ENCODE data around the gene ALX4.

The ALX4 gene

DNA sequence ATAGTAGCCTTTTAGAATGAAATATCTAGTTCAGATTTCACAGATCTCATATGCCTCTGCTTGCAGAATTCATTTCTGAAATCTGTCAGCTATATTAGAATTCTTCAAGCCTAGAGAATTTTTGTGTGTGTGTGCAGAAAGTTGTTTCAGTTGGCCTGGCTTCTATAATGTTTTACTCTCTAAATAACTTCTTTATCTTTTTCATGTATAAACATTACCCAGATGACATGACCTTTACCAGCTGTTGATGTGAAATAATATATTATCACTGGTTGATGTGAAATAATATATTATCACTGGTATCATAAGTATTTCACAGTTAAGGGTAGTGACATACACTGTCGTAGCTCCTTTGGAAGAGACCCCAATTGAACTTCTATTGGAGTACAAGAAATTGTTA lies 72.8 kb downstream of the ALX4 start:
- no peak for DNase-seq

DNA sequence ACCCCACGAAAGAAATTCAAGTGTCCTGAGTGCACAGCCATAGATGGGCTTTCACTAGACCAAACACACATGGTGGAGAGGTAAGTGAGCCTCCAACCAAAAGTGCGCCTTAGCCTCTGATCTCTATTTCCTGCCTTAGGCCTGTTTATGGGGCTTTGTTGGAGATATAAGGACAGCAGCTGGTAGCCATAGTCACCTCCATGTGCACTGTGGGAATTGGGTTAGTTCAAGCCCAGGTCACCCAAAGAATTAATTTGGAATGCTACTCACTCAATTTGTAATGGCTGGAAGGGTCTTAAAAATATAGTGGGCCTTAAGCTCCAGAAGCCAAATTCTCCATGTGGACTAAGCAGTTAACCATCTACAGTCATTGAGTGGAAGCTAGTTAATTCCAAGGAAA lies 73.6 kb downstream of the ALX4 start:
- DNase-seq = no peak

GRCh38 chr11:44235765-44236201 lies 74.2 kb downstream of the ALX4 start:
- DNase-seq = no peak

GRCh38 chr11:44229624-44230023 lies 80.3 kb downstream of the ALX4 start:
- no peak for DNase-seq

- no peak for DNase-seq
These were observed 80.8 kb downstream of the ALX4 start for GRCh38 chr11:44229098-44229497.

DNA sequence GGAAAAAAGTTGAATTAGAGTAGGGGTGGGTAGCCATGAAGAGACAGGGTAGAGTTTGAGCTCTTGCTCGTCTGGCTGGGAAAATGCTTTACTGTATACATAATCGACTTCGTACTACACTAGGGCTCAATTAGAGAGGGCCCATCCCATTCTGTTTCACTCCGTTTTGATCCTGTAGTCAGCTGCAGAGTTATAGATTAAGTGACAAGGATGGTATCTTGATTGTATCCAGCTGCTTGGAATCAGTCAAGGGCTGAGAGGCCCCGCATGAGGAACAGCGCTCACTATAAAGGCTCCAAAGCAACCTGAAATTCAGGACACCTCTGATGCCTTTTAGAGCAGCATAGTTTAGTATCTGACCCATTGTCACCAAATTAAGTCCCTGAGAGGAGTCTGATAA lies 81.6 kb downstream of the ALX4 start:
- no peak for DNase-seq

GRCh38 chr11:44226945-44227344 lies 83.0 kb downstream of the ALX4 start:
- no peak for DNase-seq

GRCh38 chr11:44226490-44226889 lies 83.4 kb downstream of the ALX4 start:
- no peak for DNase-seq

GRCh38 chr11:44224867-44225501 lies 85.0 kb downstream of the ALX4 start:
- DNase-seq = no peak

GRCh38 chr11:44223238-44223637 lies 86.7 kb downstream of the ALX4 start:
- no peak for DNase-seq

DNA sequence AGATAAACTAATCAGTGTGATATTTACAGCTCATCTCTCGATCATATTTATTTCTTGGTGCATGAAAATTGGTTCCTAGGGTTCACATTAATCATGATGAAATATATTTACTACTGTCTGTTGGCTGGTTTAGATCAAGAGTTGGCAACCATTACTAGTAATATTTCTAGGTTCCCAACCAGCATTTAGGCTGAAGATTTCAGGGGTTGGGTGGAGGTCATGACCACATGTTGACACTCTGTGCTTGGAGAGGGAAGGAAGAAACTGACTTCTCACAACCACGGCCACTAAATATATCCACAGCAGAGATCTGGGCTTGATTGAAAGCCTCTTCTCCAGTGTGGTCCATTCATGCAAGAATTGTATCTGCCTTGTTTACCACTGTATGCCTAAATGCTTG lies 87.9 kb downstream of the ALX4 start:
- DNase-seq = no peak

DNA sequence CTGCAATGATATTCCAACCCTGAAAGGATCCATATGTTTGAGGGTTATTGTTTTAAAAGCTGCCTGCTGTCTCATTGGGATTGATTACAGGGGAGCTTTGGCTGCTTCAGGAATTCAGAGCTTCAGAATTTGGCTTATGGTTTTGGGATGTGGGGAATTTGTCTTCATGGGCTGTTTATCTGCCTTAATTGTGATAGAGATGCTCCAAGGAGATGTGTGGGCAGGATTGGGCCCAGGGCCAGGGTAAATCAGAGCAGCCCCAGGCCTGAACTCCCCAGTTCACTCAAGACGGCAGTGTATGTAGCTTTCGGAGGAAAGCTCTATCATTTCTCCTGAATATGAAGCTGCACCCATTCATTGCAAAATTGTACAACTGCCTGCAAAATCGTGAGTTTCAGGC lies 88.5 kb downstream of the ALX4 start:
- no peak for DNase-seq

GRCh38 chr11:44219830-44220796 lies 89.8 kb downstream of the ALX4 start:
- DNase-seq = no peak

DNA sequence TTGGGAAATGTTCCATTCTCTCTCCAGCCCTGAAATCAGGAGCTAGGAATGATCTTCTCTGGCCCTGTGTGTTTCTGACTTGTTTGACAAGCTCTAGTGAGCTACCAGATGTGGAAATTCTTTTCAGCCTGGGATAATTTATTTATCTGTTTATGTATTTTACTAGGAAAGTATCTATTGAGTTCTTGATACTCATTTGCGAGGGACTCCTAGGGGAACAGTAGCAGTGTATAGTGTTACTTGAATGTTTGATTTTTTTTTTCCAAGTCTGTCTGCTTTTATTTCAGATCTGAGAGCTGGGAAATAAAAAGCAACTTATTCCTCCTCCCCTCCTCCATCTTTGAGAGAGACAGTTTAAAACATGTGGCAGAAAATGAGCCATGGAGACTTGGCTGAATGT lies 92.5 kb downstream of the ALX4 start:
- no peak for DNase-seq

DNA sequence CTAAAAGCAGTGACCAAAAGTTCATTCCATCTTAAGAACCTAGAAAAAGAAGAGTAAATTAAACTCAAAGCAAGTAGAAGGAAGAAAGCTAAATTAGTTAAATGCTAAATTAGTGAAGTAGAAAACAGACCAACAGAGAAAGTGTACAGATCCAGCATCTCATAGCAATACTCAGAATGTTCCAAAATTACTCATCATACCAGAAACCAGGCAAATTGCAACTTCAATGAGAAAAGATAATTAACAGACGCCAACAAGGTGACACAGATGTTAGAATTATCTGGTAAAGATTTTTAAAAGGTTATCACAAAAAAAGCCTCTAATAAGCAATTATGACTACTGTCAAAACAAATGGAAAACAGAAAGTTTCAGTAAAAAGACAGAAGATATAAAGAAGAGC lies 96.8 kb downstream of the ALX4 start:
- DNase-seq = no peak

- no peak for DNase-seq
These were observed 97.8 kb downstream of the ALX4 start for GRCh38 chr11:44212128-44212527.

Measured in stimulated activated CD8-positive, alpha-beta memory T cell treated with anti-CD3 and anti-CD28 coated beads, Interleukin-4, amount 100 ng/mL, for 48 hours (primary cell).